Activated CD8-positive, alpha-beta memory T cell treated with anti-CD3 and anti-CD28 coated beads, Interleukin-2, amount 50 U/mL, for 24 hours (primary cell): ENCODE data around the gene TGFBRAP1.

Source experiments
- DNase-seq: peaks from one replicate; pipeline ENCODE4 v3.0.0-alpha.2; 2020; ENCODE audit errors: extremely low read depth

Gene TGFBRAP1

DNA sequence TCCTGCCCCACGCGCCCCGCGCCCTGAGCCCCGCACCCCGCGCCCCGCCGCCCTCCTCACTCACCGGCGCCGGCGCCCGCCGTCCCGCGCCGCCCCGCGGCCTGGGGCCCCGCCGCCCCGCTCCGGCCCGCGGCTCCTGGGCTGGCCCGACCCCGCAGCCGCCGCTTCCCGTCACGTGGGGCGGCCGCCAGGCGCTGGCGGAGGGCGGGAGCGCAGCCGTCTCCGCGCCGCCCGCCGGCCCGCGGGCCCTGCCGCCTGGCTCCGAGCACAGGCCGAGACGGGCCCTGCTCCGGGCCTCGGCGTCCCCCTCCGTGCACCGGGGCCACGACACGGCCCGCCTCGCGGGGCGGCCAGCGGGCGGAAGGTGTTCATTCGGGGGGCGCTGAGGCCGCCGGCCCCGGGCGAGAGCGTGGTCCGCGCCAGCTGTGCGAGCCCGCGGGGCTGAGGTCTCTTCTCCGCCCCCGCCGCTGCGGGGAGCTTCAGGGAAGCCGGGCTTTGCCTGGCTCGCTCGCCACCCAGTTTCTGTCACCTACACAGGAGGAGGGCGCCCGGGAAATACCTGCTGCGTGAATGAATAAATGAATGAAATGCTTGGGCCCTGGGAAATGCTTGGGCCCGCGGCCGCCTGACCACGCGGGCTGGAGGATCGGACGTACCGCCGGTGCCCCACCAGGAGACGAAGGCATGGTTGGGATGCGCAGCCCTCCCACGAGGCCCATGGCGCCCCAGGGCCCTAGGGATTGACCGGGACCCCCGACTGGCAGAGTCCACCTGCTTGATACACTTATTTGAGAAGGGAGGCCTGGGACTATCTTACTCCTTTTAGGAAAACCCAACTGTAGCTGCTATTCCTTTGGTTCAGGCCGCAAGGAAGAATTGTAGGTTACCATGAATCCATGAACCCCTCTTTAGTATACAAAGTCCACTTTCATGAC, at the start of gene TGFBRAP1:
TGFBRAP1 (minus strand) TSS at position 175 of the 935 bp plus-strand sequence. CDS start 21,434 bp downstream, outside the sequence.
- no peak for DNase-seq

DNA sequence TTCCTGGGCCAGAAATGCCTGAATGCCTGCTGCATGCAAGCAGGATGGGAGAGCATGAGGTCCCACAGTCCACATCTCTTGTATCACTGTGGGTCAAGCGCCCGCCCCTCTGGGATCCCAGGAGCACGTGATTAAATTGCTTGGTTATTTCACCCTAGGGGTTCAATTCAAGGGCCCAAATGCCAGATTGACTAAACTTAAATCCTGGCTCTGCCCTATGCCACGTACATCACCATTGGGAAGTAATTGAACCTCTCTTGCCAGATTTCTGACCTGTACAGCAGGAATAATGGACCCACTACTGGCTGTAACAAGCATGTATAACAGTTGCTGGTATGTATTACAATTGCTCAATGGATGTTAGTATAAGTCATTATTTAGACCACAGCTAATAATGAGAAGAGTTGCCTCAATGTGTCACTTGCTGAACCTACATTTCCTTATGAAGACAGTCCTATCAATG, 49.4 kb upstream of the TGFBRAP1 start:
- DNase-seq = no peak

GRCh38 chr2:105378276-105378840, 48.8 kb upstream of the TGFBRAP1 start:
- DNase-seq = no peak

DNA sequence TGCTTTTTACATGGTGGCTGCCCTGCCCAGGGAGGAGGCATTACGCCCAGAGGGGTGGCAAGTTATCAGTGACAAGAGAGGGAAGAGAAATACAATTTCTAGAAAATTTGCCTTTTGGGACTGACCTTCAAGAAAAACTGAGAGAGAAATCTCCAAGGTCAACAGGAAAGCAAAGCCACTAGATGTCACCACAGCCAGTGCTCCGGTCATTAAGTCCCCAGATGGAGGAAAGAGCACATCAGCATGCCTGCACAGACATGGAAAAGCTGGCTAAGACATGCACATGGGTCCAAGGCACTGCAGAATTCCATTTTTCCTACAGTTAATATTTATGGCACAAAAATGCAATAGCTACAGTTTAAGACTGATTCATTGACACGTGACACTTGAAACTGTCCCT, 48.3 kb upstream of the TGFBRAP1 start:
- no peak for DNase-seq

GRCh38 chr2:105376789-105377240, 47.3 kb upstream of the TGFBRAP1 start:
- no peak for DNase-seq

DNA sequence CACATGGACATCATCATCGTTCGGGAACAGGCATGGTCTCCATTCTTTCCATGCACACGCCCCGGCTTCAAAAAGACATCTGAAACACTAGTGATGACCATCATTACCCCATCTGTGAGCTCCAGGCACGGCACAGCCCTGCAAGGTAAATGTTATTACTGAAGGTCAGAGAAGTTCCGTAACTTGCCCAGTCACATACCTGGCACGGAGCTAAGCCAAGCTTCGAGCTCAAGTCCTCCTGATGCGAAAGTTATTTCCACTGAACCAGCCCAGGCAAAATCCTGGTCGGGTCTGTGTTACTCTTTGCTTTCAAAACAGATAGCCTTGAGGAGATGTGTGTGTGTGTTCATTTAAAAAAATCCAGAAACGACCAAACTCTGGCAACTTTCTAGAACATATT, 46.5 kb upstream of the TGFBRAP1 start:
- DNase-seq = no peak

DNA sequence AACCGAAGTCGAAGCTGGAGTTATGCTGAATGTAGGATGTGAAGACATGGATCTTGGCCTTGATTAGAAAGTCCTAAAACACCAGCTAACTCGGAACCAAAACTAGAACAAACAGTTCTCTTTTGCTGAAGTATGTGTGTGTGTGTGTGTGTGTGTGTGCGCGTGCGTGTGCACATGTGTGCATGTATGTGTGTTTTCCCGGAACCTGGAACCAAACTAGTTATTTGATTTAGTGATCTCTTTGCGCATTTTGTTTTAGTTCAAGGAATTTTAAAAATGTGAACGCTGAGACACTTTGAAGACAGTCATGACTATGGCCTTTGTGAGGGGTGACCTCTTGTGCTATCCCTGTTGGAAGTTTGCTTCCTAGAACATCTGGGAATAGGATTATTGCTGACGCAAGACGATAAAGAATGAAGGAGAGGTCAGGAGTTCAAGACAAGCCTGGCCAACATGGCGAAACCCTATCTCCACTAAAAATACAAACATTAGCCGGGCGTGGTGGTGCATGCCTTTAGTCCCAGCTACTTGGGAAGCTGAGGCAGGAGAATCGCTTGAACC, 45.5 kb upstream of the TGFBRAP1 start:
- no peak for DNase-seq

DNA sequence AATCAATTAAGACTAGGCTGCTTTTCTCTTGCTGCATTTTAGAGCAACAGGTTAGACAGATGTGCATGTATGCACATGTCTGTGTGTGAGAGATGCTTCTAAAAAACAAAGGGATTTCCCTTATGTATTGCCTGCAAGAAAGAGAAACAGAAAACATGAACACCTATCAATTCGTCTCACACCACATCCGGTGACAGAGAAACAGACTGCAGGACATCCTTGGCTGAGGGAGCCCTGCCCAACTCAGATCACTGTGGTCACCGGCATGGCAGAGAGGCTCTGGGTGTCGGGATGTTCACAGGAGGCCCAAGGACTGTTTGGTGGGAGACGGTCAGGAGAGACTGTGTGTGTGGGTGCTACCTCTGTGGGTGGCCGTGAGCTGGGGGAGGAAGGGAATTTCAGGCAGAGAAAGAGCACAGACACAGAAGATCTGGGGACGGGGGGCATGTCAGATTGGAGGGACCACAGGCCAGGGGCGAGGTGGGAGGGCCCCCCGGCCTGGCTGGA, 44.4 kb upstream of the TGFBRAP1 start:
- DNase-seq = no peak

DNA sequence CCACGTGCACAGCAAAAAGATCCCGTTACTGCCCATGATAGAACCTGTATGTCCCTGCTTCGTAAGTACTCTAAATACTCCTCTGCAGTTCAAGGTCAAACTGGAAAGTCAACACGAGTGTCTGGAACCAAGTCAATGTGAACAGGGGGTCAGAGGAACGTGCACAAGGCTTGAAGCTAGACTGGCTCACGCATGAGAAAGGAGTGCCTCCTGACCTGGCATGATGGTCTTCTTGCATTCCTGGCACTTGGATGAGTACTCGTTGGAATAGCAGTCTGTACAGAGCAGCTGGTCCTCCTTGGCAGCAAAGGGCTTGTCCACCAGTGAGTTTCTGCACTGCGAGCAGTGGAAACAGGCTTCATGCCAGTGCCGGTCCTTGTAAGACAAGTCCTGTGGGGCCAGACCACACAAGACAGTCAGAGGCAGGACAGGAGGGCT, 43.8 kb upstream of the TGFBRAP1 start:
- DNase-seq = no peak

- no peak for DNase-seq
Measured at GRCh38 chr2:105371810-105372209, 42.3 kb upstream of the TGFBRAP1 start.

- DNase-seq = no peak
Measured at GRCh38 chr2:105371156-105371555, 41.6 kb upstream of the TGFBRAP1 start.

- DNase-seq = peak; percentile 66
Measured at GRCh38 chr2:105369777-105370690, 40.5 kb upstream of the TGFBRAP1 start.

DNA sequence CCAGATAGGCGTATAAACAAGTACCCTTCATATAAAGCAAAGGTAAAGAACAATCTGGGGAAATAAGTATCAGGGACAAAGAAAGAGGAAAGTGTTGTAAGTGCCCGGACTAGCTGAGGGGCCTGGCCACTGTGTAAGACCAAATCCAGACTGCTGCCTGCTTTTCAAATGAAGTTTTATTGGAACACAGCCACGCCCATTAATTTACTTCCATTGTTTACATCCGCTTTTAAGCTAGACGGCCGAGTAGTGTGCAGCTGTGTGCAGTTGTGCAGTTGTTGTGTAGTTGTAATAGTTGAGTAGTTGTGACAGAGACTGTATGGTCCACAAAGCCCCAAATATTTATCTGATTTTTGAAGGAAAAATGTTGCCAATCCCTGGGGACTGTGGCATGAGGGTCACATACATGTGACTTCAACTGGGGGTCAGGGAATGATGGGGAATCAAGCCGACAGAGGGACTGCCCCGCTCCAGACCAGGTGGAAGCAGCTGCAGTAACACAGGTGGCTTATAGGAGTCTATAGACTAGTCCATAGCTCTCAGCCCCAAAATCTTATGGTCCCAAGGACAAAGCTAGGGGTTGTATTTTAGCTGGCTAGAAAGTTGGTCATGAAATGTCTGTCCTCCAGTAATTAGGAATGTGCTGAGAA, 39.3 kb upstream of the TGFBRAP1 start:
- DNase-seq = no peak

DNA sequence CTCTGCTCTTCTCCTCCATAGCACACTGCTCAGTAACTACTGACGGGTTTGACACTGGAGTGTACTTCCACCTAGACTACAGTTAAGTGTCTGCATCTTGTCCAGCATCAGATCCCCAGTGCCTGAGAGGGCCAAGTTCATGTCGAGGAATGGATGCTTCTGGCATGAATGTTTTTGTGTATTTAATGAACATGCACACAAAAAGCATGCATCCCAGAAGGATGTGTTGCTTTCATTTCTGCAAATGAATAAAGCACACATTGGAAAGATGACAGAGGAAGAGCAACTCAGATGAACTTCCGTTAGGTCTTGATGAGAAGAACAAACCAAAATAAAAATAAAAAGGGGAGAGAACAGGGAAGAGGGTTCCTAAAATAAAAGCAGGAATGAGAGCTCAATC, 35.7 kb upstream of the TGFBRAP1 start:
- no peak for DNase-seq

DNA sequence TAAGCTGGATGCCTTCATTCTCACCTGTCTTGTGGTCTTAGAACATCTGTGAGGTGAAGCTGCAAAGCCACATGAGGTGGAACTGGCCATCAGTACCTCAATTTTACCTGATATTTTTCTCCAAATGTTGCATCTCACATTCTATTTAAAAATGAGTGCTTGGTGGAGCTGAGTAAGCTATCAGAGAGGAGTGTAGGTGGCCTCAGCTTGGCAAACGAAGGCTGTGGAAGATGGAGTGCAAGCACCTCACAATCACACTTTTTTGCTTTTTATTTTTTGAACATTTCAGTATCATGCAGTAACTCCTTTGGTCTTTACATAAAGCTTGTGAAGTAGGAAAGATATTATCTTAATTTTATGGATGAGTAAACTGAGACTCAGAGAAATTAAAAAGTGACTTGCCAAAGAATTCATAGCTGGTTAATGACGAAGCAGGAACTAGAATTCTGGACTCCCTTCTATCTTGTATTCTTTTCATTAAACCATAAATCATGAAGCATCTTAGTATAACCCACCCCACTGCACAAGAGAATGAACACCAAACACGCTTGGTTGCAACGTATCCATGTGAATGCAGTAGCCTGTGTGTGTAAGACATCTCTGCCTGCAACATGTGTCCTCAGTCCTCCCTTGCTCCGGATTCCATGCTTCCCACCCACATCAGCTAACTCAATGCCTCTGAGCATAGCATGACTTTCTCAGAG, 35.1 kb upstream of the TGFBRAP1 start:
- DNase-seq = no peak

DNA sequence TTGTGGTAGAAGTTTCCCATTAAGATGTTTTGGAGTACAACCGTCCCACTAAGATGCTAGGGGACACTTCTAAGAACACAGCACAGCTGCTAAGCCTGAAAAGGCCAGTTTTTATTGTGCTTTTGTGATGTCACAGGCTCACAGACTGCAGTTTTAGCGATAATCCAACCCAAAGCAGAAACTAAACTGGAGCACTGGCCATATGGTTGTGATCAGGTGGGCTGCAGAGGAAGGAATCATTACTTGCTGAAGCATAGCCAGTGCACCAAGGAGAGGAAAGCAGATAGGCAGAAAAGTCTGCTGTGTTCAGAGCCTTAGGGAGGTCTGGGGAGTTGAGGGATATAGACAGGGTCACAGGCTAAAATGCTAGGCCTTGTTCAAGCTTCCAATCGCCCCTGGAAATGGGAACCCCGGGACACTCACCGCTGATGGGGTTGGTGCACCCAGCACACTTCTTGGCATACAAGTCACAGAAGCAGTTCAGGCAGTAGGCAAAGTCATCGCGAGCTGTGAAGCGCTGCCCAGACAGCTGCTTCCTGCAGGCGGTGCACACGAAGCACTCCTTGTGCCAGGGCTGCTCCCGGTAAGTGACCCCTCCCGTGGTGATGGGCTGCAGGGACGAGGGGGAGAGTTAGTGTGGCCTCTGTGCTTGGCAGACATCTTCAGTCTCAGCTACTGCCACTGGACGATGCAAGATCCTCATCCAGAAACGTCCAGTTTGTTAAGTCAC, 33.5 kb upstream of the TGFBRAP1 start:
- DNase-seq = no peak

DNA sequence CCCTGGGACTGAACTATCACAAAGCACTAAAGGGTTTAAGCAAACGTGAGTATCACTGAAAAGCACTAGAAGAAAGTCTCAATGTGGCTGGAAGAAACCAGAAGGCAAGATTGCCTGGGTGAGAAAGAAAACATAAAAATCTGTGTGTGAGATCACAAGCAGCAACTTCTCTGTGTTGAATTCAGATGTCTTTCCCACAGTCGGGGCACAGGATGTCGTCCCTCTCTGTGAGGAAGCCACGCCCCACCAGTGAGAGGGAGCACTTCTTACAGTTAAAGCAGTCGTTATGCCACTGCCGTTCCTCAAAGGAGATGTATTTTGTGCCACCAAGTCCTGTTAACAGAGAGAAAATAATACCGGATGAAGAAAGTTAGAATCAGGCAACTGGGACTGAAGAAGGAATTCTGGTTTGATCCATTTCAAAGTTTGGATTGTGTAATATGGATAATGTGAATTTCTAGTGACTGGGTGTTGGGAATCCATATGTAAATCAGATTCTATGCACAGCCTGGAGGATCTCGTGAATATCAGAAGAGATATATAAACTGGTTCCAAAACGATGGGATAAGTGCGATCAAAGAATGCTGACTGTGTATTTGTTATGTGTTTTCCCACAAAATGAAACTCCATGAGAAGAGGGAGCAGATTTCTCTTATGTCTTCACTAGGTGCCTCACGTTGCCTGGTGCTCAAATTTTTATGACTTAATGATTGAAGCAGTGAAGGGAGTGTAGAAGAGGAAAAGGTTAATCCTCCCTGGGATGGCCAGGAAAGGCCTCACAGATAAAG, 31.8 kb upstream of the TGFBRAP1 start:
- no peak for DNase-seq

DNA sequence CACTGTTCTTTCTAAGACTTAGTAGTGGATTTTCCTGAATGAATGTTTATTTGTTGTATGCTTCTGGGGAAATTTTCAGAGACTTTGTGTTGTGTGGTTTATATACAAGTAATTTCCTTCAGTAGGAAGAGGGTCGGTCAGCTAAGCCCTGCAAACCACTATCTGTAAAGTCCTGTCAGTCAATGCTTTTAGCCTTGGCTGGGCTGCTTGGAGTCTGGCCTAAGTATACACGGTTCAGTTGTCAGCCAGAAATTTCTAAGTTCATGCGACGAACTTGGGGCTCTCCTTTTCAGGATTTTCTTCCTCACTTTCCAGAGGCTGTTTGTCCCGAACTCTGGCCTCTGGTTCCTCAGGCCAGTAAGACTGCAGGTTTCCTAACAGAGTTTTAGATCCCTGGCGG, 29.1 kb upstream of the TGFBRAP1 start:
- no peak for DNase-seq

- DNase-seq = no peak
Measured at GRCh38 chr2:105357122-105357521, 27.6 kb upstream of the TGFBRAP1 start.
